GM12872 (cell line): ENCODE results near the gene TAF4B.

Experiments used
- TF ChIP-seq, protein P1 (sequence below): IDR thresholded peaks from 3 replicates; pipeline ENCODE4 v1.5.1; 2011; ENCODE audit warnings: low read depth, mild to moderate bottlenecking, low read length, moderate library complexity; ENCODE audit not compliant: insufficient read depth

Gene TAF4B

DNA sequence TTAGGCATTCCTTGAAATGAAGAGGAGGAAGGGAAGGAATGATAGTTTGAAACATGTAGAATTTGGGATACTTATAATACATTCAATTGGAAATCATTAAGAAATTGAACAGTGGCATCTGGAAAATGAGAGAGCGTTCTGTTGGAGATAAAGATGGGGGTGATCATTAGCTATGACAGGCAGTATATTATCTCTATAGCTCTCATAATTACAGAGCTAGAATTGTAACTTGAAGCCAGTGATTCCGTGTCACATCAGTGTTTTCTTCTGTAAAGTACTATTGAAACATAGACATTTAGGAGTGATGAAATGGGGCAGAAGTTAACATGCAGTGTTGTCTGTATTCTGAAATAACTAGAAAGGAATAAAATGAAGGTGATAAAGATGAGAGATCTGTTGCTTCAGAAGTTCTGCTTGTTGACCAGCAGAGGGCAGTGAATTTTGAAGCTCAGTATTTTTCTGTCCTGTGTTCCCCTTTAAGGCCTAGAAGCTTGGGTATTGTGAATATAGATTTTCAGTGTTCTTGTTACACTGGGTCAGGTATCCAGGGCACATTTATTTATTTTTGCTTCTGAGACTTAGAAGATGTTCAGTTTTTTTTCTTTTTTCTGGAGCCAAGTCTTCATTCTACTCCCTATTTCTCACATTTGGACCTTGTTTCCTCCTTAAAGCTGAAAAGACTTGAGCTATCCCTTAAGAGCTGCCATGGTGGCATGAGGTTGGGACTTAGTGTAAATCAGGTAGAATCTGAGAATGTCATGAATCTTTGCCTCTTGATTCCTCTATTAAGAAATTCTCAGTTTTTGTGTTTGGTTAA is 157.4 kb downstream of the TAF4B start:
- TF ChIP-seq, protein P1, sequence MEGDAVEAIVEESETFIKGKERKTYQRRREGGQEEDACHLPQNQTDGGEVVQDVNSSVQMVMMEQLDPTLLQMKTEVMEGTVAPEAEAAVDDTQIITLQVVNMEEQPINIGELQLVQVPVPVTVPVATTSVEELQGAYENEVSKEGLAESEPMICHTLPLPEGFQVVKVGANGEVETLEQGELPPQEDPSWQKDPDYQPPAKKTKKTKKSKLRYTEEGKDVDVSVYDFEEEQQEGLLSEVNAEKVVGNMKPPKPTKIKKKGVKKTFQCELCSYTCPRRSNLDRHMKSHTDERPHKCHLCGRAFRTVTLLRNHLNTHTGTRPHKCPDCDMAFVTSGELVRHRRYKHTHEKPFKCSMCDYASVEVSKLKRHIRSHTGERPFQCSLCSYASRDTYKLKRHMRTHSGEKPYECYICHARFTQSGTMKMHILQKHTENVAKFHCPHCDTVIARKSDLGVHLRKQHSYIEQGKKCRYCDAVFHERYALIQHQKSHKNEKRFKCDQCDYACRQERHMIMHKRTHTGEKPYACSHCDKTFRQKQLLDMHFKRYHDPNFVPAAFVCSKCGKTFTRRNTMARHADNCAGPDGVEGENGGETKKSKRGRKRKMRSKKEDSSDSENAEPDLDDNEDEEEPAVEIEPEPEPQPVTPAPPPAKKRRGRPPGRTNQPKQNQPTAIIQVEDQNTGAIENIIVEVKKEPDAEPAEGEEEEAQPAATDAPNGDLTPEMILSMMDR = peak; percentile 78

DNA sequence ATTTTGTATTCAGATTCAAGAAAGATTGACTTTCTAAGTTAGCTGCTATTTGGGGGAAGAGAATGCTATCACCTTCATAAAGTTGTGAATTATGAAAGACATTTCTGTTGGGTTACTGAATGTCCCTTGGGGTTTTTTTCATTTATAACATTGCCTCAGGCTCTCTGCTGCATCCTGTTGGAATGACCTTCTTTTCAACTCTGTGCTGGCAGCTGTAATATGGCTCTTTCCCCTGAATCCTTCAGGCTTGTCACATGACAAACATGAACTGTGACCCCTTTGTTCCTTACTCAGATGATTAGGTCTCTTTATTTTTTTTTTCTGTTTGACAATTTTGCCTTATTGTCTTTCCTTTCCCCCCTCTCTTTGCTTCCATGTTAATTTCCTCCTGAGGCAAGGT is 159.8 kb downstream of the TAF4B start:
- TF ChIP-seq, protein P1 = no peak

DNA sequence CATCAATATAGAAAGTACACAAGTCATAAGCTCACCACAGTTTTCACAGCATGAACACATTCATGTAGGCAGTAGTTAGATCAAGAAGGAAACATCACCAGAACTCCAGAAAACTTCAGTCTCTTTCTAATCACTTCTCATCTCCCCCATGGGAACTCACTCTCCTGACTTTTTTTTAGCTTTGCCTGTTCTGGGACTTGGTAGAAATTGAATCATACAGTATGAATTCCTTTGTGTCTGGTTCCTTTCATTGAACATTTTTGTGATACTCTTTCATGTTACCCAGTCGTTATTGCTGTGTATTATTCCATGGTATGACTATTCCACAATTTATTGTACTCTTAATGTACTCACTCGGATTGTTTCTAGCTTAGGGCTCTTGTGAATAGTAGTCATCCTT is 160.2 kb downstream of the TAF4B start:
- TF ChIP-seq, protein P1 = no peak

DNA sequence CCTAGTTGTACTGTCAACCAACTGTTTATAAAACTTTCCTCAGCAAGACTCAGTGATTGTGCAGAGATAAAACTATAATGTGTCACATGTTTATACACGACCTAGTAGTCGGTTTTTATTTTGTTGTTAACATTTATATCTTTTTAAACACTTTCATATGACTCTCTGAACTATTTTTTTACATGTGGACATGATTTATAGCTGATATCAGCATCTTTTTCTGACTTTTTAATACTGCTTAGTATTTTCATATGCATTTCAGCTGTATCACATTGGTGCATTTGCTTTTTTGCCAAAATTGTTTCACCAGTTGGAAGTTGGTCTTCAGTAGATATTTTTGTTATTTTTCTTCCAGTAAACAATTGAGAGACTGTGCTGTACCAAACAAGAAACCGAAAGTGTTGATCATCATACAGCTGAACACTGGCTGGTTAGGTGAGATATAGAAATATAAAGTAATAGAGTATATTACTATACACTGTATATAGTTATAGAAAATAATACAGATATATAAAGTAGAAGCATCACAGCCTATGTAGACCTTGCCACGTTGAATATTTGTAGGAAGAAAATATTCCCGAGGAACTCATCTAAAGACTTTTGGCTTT is 167.9 kb downstream of the TAF4B start:
- TF ChIP-seq, protein P1 = no peak

DNA sequence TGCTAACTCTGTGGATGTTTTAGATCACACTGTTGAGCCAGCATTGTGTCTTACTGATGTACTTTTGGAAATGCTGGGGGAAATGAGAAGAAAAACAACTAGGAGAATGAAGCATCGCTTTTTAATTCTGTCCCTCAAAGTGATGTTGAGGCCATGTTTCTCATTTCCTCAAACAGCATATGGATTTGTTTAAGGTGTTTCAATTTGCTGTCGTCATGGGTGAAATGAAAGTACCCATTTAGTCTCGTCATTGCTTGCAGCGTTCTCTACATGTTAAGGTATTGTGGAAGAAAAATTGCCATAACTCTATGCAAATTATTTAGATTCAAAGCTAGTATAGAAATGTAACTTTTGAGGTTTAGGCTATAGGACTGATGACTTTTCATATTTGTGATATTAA is 170.8 kb downstream of the TAF4B start:
- TF ChIP-seq, protein P1 = no peak

DNA sequence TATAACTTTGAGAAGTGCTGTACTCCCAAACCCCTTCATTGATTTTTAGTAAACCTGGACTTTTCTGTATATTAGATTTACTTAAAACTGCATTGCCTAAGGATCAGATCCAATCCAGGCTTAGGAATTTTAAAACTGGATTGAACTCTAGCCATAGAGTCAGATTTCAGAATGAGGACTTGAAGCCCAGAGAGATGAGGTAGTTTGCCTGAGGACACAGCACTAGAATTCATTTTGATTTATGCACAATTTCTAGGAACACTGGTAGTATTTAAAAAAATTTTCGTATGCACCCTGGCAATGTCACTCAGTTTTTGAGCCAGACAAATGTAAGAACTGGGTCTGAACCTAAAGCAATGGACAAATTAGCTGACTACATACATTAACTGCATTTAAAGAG is 177.2 kb downstream of the TAF4B start:
- TF ChIP-seq, protein P1 = no peak

DNA sequence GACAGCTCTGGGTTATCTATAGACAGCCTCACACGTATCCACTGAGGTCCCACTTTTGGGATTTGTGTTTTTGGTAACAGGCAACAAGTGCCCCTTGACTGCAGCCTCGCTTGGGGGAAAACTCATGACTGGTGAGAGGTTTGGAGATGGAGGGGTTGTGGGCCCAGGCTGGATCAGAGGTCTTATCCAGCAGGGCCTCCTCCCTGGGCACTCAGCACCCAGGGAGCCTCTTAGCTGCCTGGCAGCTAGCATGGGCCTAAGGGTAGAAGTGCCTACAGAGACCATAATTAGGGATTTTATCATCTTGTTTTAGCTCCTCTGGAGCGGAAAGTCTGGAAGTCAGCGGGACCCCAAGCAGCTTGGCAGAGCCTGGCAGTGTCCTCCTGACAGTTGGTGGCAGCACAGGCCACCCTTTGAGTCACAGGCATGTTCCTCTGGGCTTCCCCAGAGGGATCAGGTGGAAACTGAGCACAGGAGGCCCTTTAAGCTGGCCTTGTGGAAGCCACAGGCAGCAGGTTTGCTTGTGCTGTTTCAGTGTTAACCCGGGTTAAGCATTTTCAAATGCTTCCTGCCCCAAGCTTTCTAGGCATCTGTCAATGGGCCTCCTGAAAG is 179.1 kb downstream of the TAF4B start:
- TF ChIP-seq, protein P1 = peak; percentile 76
